ENCODE data around the gene PDE11A. TPM values are rescaled to one million over a fixed set of nuclear protein-coding genes. Genes with fewer than 3 reads are reported as not detected.

Gene PDE11A
- total RNA-seq, 1 experiment from 2014 or later = 0.61 TPM

DNA sequence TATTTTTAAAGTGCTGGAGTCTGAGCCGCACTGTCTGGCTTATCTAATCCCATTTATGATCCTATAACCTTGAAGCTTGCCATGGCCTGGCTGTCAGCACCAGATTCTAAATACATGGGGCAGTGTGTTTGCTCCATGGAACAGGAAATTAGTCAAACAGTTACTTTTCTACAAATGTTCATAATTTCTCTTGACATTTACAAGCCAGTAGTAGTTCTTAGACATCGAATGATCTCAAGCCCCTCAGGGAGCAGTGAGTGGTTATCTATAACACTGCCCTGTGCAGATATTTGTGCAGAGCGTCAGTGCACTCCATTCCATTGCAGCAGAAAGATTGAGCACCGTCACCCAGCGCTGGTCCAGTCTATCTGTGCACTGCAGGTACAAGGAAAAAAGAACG, 474.8 kb downstream of the PDE11A start:
- POLR2A ChIA-PET = no interaction called here
- H3K9me3 ChIP-seq (ENCODE audit: control insufficient read depth in 1 of 2, insufficient read depth in 1 of 2, low read depth in 1 of 2, low read length in 2 of 2) = no peaks in the 10 kb centered on the region
- H3K27me3 ChIP-seq (ENCODE audit: insufficient read depth, low read length) = no peaks in the 10 kb centered on the region
- H3K4me1 ChIP-seq (ENCODE audit: control insufficient read depth in 1 of 2, insufficient read depth in 2 of 2, low read length in 2 of 2) = peaks cover 0 to 5% of the 10 kb centered on the region in 2 experiments; a peak in 2 of 4 replicates
- no peak for DNase-seq (ENCODE audit: low read depth, low spot score)
- intact Hi-C loops (cut with micrococcal nuclease) = no loop called here
- ATAC-seq = no peak
- no peak overlapping the region for H2AFZ ChIP-seq (ENCODE audit: low read depth, low read length, poor library complexity, severe bottlenecking)
- H3K36me3 ChIP-seq (ENCODE audit: control insufficient read depth in 1 of 2, insufficient read depth in 2 of 2, low read length in 2 of 2) = no peaks in the 10 kb centered on the region
- H3K9ac ChIP-seq (ENCODE audit: low read length) = no peak overlapping the region
- no peaks in the 10 kb centered on the region for H3K9me2 ChIP-seq (ENCODE audit: insufficient read depth)
- no peaks in the 10 kb centered on the region for H3K79me2 ChIP-seq (ENCODE audit: insufficient read depth, low read length)
- no peak overlapping the region for H3K4me3 ChIP-seq (replicated peaks in 1 of 2; ENCODE audit: low read depth in 1 of 2, low read length in 2 of 2)
- H3K4me2 ChIP-seq (ENCODE audit: low read length) = no peak overlapping the region
- H3K27ac ChIP-seq (ENCODE audit: low read depth, low read length) = no peak overlapping the region
- TF ChIP-seq EZH2 (IDR thresholded peaks at IDR 0.05) = no peak
- TF ChIP-seq ZNF274 (IDR thresholded peaks at IDR 0.05; ENCODE audit: low read depth, low read length) = no peak
- no peak for TF ChIP-seq CEBPB (IDR thresholded peaks at IDR 0.05; ENCODE audit: low read depth)
- TF ChIP-seq SRF (IDR thresholded peaks at IDR 0.05; ENCODE audit: low read depth) = no peak
- TF ChIP-seq, protein P1, sequence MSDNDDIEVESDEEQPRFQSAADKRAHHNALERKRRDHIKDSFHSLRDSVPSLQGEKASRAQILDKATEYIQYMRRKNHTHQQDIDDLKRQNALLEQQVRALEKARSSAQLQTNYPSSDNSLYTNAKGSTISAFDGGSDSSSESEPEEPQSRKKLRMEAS (IDR thresholded peaks at IDR 0.05) = no peak
- TF ChIP-seq POLR2A (IDR thresholded peaks at IDR 0.05; ENCODE audit: borderline replicate concordance, extremely low read depth, insufficient read depth, insufficient read length) = no peak
- TF ChIP-seq, protein P2, sequence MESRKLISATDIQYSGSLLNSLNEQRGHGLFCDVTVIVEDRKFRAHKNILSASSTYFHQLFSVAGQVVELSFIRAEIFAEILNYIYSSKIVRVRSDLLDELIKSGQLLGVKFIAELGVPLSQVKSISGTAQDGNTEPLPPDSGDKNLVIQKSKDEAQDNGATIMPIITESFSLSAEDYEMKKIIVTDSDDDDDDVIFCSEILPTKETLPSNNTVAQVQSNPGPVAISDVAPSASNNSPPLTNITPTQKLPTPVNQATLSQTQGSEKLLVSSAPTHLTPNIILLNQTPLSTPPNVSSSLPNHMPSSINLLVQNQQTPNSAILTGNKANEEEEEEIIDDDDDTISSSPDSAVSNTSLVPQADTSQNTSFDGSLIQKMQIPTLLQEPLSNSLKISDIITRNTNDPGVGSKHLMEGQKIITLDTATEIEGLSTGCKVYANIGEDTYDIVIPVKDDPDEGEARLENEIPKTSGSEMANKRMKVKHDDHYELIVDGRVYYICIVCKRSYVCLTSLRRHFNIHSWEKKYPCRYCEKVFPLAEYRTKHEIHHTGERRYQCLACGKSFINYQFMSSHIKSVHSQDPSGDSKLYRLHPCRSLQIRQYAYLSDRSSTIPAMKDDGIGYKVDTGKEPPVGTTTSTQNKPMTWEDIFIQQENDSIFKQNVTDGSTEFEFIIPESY (IDR thresholded peaks at IDR 0.05; ENCODE audit: extremely low read depth, insufficient replicate concordance, low read length) = no peak
- no peak for TF ChIP-seq SP1 (IDR thresholded peaks at IDR 0.05; ENCODE audit: low read depth)
- TF ChIP-seq YY1 (IDR thresholded peaks at IDR 0.05; ENCODE audit: extremely low read depth, insufficient replicate concordance, low read depth, low read length) = no peak
- TF ChIP-seq, protein P3, sequence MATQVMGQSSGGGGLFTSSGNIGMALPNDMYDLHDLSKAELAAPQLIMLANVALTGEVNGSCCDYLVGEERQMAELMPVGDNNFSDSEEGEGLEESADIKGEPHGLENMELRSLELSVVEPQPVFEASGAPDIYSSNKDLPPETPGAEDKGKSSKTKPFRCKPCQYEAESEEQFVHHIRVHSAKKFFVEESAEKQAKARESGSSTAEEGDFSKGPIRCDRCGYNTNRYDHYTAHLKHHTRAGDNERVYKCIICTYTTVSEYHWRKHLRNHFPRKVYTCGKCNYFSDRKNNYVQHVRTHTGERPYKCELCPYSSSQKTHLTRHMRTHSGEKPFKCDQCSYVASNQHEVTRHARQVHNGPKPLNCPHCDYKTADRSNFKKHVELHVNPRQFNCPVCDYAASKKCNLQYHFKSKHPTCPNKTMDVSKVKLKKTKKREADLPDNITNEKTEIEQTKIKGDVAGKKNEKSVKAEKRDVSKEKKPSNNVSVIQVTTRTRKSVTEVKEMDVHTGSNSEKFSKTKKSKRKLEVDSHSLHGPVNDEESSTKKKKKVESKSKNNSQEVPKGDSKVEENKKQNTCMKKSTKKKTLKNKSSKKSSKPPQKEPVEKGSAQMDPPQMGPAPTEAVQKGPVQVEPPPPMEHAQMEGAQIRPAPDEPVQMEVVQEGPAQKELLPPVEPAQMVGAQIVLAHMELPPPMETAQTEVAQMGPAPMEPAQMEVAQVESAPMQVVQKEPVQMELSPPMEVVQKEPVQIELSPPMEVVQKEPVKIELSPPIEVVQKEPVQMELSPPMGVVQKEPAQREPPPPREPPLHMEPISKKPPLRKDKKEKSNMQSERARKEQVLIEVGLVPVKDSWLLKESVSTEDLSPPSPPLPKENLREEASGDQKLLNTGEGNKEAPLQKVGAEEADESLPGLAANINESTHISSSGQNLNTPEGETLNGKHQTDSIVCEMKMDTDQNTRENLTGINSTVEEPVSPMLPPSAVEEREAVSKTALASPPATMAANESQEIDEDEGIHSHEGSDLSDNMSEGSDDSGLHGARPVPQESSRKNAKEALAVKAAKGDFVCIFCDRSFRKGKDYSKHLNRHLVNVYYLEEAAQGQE (IDR thresholded peaks at IDR 0.05; ENCODE audit: low read depth) = no peak
- CTCF ChIA-PET = no interaction called here
- BruUV-seq (replicated peaks) = no TSS peak
- no peaks in the 10 kb centered on the region for H4K20me1 ChIP-seq (ENCODE audit: insufficient read depth)
- RAD21 ChIA-PET (ENCODE audit: low non-redundant PET in 1 of 2, low total read pairs in 2 of 2, uncharacterized antibody in 2 of 2, unreplicated experiment in 2 of 2) = no interaction called here
